GM19372 (cell line): ENCODE results near the gene KRTAP12-2.
"Not testable (repeated sequence)": the region's sequence is repeated elsewhere in the genome, so short reads cannot be mapped to it uniquely, and the experiment has no call there.

Experiments used
- ATAC-seq: cut with Tn5 transposase; IDR thresholded peaks from one replicate; pipeline ENCODE4 v1.9.1; 2021; ENCODE audit warnings: mild to moderate bottlenecking, low read depth, moderate library complexity; ENCODE audit not compliant: unreplicated experiment

The KRTAP12-2 gene

DNA sequence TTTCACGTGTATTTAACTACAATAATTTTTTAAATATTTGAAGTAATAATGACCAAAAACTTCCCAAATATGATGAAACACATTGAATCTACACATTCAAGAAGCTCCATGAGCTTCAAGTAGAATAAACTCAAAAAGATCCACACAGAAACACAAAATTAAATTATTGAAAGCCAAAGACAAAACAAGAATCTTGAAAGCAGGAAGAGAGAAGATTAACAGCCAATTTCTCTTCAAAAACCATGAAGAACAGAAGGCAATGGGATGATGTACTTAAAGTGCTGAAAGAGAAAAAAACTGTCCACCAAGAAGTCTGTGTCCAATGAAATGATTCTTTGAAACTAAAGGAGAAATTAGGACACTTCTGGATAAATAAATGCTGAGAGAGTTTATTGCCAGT lies 34.7 kb downstream of the KRTAP12-2 start:
- ATAC-seq = no peak

DNA sequence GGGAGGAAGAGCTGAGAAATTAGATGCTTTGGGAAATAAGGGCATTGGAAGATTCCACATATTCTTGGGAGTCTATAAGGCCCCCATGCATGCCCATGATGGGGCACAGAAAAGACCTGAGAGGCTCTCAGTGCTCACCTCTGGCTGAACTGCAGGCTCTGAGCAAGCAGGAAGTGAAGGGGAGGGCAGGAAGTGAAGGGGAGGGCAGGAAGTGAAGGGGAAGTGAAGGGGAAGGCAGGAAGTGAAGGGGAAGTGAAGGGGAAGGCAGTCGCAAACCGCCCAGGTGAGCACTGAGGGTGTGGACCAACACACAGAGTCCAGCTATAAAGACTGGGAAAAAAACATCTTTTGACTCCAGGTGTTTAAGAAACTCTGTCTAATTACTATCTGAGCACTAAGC lies 36.3 kb downstream of the KRTAP12-2 start:
- ATAC-seq = no peak

DNA sequence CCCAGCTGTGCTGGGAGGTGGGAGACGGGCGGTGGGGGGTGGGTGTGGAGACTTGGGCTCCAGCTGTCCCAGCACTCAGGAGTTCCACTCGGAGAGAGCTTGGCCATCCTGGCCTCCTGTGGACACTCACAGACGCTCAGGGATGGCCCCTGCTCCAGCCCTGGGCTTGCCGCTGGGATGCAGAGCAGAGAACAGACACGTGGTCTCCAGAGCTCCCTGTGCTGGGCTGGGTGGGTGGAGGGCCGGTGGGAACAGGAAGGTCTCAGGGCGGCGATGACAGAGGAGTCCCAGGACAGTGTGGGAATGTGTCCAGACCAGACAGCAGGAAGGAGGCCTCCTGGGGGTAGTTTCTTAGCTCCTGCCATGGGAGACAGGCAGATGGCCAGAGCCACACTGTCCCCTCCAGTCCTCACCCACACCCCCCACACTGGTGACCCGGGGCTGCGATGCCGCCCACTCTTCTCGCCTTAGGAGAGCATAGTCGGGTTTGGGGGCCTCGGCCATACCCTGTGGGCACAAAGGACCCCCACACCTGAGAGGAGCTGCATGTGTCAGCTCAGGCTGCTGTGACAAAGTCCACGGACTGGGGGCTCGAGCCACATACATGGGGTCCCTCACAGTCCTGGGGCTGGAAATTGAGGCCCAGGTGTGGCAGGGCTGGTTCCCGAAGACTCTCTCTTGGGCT lies 37.9 kb downstream of the KRTAP12-2 start:
- no peak for ATAC-seq

DNA sequence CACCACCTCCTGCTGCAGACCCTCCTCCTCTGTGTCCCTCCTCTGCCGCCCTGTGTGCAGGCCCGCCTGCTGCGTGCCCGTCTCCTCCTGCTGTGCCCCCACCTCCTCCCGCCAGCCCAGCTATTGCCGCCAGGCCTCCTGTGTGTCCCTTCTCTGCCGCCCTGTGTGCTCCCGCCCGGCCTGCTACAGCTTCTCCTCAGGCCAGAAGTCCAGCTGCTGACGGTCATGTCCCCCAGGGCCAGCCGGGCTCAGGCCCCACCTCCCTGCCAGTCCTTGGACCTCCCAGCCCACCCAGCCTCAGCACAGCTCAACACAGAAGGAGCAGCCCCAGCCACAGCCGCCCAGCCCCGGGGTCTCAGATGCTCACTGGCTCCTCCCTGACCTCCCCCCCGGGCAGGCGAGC lies 38.9 kb downstream of the KRTAP12-2 start:
- ATAC-seq = not testable (repeated sequence)

DNA sequence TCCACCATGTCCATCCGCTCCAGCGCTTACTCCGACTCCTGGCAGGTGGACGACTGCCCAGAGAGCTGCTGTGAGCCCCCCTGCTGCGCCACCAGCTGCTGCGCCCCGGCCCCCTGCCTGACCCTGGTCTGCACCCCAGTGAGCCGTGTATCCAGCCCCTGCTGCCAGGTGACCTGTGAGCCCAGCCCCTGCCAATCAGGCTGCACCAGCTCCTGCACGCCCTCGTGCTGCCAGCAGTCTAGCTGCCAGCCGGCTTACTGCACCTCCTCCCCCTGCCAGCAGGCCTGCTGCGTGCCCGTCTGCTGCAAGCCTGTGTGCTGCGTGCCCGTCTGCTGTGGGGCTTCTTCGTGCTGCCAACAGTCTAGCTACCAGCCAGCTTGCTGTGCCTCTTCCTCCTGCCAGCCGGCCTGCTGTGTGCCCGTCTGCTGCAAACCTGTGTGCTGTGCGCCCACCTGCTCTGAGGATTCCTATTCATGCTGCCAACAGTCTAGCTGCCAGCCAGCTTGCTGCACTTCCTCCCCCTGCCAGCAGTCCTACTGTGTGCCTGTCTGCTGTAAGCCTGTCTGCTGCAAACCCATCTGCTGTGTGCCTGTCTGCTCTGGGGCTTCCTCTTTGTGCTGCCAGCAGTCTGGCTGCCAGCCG lies 39.4 kb downstream of the KRTAP12-2 start:
- ATAC-seq = not testable (repeated sequence)

DNA sequence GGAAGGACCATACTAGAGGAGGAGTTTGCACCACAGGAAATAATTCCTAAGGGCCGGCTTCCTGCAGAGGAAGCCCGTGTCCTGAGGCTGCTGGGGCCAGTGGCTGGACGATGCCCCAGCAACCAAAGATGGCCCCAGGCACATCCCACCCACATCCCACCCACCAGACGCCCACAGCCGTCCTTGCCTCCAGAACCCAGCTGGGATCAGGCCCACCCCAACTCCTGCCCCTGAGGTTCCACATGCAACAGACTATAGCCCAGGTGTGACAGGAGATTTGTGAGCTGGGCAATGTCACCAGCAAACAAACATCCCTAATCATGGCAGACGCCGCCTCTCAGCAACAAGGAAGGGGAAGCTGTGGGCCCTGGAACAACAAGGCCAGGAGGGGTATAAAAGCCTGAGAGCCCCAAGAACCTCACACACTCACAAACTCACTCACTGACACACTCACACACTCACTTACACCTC lies 40.0 kb downstream of the KRTAP12-2 start, which contains the start of gene KRTAP10-9:
Gene KRTAP10-9 (plus strand): TSS at position 421 of the 471 bp plus-strand sequence. CDS start 79 bp downstream, outside the sequence.
- ATAC-seq = no peak

DNA sequence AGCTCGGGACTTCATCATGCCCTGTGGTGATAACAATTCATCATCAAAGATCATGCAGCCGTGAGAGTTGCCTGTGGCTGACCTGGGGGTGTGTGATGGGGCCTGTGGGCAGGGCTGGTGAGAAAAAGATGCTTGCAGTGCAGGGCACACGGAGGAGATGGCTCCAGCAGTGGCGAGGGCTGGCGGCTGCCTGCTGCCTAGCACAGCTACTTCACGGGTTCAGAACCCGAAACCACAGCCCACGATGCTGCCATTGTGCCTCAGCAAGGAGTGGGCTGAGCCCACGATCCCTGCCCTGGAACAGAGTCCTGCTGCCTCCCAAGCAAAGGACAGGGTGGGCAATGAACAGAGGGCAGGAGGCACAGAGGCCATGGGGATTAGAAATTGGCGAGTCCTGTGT lies 40.5 kb downstream of the KRTAP12-2 start:
- no peak for ATAC-seq

DNA sequence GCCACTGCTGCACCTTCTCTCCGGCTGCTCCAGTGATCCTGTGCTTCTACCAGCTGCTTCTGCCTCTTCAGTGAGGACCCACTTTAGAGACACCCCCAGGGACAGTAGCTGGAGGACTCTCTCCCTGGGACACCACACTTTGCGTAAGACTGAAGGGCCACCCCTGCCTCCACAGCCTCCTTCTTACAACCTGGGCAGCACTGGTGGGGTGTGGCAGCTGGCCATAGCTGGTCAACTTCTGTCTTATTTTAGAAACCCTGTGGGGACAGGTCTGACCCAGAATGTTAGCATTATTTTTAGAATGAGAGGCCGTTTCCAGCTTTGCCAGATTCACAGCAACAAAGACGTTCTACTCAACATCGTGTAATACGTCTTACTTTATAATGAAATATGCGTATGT lies 41.0 kb downstream of the KRTAP12-2 start:
- ATAC-seq = no peak

DNA sequence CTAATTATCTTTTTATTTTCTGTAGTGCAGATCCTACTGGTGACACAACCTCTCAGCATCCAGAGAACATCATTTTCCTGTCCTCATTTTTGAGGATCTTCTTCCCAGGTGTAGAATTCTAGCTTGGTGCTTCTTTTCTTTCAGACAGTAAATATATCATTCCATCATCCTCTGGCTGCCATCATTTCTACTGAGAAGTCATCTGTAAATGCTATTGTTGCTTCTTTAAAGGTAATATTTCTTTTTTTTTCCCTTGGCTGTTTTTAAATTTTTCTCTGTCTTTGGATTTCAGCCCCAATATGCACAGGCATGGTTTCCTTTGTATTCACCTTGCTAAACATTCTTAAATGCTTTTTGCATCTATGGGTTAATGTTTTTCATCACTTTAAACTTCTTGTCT lies 43.2 kb downstream of the KRTAP12-2 start:
- ATAC-seq = no peak

DNA sequence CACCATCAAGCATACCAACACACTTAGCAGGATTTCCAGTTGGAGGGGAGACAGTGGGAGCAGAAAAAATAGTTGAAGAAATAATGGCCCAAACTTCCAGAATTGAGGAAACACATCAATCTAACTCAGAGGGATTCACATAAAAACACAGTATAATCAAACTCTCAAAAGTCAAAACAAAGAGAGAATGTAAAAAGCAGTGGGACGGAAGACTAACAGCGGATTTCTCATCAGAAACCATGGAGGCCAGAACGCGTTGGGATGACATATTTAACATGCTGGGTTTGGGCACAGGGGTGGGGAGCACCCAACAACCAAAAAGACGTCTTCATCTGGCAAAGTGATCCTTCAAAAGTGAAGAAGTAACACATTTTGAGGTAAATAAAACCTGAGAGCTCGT lies 46.8 kb downstream of the KRTAP12-2 start:
- ATAC-seq = no peak

DNA sequence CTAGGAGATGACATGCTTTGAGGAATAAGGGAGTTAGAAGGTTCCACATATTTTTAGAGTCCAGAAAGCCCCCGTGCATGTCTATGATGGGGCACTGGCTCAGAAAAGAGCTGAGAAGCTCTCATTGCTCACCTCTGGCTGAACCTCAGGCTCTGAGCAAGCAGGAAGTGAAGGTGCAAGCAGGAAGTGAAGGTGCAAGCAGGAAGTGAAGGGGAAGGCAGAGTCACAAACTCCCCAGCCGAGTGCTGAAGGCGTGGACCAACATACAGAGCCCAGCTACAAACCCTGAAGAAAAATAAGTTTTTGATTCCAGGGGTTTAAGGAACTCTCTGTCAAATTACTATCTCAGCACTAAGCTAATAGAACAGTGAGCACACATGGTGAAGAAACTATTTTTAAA lies 47.8 kb downstream of the KRTAP12-2 start:
- ATAC-seq = no peak

DNA sequence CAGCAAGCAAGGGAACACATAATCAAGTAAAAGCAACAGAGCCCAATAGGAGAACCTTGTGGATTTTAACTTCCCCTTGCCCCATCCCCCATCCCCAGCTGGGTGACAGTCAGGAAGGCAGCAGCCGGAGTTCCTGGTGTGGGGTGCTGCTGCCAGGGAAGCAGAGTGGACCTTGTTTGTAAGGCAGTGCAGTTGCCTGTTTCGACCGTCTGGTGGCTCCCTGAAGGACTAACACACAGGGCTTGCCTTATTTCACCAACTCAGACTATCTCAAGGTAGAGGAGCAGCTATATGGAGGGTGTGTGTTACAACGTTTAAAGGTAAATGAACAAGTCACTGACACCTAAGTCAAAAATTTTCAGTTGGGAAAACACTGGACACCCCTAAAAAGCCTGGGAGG lies 48.2 kb downstream of the KRTAP12-2 start:
- no peak for ATAC-seq

DNA sequence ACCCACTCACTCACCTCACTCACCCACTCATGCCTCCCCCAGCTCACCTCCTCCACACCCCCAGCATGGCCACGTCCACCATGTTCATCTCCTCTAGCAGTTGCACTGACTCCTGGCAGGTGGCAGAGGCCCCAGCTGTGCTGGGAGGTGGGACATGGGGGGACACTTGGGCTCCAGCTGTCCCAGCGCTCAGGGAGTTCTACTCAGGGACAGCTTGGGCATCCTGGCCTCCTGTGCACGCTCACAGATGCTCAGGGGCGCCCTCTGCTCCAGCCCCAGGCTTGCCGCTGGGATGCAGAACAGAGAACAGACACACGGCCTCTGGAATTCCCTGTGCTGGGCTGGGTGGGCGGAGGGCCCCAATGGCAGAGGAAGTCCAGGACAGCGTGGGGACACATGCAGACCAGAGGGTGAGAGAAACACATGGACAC lies 49.6 kb downstream of the KRTAP12-2 start:
- ATAC-seq = no peak

DNA sequence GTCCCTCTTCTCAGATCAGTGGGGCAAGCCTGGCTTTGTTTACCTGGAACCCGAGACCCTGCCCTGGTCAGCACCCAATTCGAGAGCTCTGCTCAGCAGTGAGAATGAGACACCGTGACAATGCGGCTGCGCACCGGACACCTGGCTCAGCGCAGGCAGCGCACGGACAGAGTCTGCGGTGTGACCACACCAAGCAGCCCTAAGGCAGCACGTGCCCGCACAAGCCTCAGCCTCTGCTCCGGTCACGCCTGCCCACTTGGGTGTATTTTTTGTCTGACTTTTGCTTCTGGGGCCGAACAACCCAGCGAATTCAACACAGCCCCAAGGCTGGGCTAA lies 50.2 kb downstream of the KRTAP12-2 start:
- ATAC-seq = no peak
